GM18502 (cell line): ENCODE results near the gene PTPN4.
"Not testable (repeated sequence)": the region's sequence is repeated elsewhere in the genome, so short reads cannot be mapped to it uniquely, and the experiment has no call there.

ENCODE experiments used
- ATAC-seq: cut with Tn5 transposase; IDR thresholded peaks from one replicate; pipeline ENCODE4 v1.9.1; 2021; ENCODE audit warnings: mild to moderate bottlenecking; ENCODE audit not compliant: unreplicated experiment, poor library complexity

The PTPN4 gene

DNA sequence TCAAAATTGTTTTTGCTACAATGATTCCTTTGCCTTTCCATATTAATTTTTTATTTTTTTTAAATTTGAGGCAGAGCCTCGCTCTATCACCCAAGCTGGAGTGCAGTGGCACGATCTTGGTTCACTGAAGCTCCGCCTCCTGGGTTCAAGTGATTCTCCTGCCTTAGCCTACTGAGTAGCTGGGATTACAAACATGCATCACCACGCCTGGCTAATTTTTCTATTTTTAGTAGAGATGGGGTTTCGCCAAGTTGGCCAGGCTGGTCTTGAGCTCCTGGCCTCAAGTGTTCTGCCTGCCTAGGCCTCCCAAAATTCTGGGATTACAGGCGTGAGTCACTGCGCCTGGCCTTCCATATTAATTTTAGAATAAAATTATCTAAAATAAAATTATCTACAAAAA is 41.3 kb downstream of the PTPN4 start:
- no peak for ATAC-seq

- ATAC-seq, result not testable (repeated sequence)
Observed at GRCh38 chr2:119801989-119802388, 42.3 kb downstream of the PTPN4 start.

DNA sequence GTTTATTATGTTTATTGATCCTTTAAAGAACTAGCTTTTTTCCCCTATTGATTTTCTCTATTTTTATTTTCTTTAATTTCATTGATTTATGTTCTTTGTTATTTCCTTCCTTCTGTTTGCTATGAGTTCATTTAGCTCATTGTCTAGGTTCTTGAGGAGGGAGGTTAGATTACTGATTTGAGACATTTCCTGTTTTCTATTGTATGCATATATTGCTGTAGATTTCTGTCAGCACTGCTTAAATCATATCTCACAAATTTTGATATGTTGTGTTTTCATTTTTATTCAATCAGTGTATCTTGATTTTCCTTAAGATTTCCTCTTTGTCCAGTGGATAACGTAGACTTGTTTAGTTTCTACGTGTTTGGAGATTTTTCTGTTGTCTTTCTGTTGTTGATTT is 43.4 kb downstream of the PTPN4 start:
- ATAC-seq, result no peak

GRCh38 chr2:119804409-119804808 is 44.7 kb downstream of the PTPN4 start:
- not testable (repeated sequence) for ATAC-seq

DNA sequence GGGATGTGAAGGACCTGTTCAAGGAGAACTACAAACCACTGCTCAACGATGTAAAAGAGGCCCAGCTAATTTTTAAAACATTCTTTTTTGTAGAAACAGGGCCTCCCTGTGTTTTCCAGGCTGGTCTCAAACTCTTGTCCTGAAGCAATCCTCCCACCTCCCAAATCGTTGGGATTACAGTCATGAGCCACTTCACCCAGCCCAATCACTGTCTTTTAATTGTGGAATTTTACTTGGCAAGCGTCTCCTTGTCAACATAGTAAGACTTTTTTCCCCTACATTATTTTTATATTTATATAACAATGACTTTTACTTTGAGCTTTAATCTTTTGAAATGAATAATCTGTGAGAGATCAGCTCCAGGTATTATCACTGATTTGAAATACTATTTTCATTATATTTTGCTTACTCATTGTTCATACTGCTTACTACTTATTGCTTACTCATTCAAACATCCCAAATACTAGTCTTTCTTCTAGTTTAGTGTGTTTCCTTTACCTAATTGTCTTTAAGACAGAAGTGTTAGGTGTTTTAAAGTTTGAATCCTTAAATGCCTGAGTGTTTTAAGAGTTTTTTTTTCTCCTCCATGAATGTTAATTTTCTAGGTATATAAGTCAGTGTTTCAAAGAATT is 48.9 kb downstream of the PTPN4 start:
- no peak for ATAC-seq

DNA sequence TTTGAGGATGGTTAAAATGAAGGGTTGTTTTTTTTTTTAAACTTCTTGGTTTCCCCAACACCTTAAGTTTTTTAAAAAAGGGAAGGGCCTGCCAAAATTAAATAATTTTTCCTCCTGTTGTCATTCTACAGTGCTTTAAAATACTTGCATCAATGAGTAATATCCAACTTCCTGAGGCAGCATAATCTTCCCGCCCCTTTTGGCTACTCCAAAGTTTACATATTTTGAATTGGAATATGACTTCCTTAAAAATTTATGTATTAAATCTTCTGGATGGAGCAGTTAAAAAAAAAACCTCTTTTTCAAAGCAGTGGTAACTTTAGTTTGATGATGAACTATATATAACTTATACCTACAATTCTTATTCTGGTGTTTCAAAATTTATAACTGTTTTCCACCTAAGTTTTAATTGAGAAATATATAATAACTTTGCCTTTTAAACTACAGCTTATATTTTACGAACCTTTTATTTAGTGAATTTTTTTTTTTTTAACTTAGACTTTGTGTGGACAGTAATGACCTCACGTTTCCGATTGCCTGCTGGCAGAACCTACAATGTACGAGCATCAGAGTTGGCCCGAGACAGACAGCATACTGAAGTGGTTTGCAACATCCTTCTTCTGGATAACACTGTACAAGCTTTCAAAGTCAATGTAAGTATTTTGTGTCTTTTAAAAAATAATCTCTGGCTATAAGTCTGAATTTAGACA is 49.8 kb downstream of the PTPN4 start:
- ATAC-seq, result no peak

DNA sequence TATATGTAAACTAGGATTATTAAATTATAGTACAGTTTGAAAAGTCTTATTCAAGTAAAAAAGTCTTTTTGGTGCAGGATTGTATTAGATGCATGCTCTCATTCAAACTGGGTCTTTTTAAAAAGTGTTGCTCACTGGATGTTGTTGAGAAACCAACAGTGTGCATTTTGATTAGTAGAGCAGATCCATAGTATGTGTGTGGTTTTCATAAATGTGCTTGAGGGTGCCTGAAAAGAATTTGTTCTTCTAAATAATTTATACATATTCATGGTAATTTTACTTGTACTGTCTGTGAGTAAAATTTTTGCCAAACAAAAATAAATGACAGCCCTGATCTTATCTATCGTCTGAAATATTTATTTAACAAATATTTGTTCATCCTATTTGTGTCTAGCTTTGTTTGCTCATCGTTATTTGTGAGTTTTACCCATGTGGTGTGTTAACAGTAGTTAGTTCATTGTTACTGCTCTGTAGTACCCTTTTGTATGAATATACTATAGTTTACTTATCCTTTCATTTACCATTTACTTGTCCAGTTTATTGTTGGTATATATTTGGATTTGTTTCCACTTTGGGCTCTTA is 50.4 kb downstream of the PTPN4 start:
- no peak for ATAC-seq

DNA sequence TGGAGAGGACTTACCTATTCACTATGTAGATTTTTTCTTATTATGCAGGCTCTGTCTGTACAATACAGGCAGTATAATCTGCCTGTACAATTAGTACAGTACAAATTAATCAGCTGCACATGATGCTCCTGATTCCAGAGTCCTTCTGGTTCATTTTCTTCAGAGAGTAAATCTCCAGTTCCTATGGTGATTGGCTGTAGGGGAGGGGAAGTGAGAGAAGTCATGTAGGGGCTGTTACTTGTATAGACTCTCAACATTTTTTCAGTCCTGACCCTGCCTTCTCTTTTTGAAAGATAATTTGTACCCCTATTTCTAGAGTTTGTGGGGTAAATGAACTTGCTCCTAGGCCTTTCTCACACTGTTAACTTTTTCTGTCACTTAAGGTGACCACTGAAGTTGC is 54.5 kb downstream of the PTPN4 start:
- ATAC-seq, result no peak

- no peak for ATAC-seq
Observed at GRCh38 chr2:119818792-119819191, 59.1 kb downstream of the PTPN4 start.

- ATAC-seq, result no peak
Observed at GRCh38 chr2:119819846-119820245, 60.1 kb downstream of the PTPN4 start.

- ATAC-seq, result no peak
Observed at GRCh38 chr2:119820275-119820674, 60.6 kb downstream of the PTPN4 start.

- ATAC-seq, result no peak
Observed at GRCh38 chr2:119821266-119821665, 61.5 kb downstream of the PTPN4 start.

DNA sequence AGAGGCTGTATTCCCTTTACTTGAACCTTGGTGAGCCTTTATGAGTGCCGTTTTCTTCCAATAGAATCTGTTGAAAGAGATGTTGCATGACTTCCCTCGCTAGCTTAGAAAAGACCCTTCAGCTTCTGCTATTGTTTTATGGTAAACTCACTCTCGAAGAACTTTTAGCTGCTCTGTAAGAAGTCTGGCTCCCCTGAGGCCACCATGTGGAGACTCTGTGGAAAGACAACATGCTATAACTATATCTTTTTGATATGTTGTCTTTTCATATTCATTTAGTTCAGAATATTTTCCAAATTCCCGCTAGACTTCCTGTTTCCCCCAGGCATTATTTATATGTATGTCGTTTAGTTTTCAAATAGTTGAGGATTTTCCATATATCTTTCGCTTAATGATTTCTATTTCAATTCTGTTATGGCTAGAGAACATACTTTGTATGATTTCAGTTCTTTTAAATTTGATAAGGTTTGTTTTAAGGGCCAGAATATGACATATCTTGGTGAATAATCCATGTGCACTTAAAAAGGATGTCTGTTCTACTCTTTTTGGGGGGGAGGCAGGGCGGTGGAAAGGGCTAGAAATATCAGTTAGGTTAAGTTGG is 64.1 kb downstream of the PTPN4 start:
- no peak for ATAC-seq

DNA sequence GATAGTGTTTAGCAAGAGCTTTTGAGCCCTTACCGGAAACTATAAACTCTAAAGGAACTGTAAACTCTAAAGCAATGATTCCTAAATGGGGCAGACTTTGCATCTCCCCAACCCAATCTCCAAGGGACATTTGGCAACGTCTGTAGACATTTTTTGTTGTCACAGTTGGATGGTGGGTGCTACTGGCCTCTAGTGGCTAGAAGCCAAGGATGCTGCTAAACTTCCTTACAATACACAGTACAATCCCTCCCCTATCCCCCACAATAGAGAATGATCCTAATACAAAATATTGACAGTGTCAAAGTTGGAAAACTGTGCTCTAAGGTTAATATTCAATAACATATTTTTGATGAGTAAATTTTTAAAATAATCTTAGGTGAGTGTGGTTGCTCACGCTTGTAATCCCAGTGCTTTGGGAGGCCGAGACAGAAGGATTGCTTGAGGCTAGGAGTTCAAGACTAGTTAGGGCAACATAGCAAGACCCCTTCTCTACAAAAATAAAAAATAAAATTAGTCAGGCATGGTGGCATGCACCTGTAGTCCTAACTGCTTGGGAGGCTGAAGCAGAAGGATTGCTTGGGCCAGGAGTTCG is 66.7 kb downstream of the PTPN4 start:
- ATAC-seq, result peak; percentile 83

DNA sequence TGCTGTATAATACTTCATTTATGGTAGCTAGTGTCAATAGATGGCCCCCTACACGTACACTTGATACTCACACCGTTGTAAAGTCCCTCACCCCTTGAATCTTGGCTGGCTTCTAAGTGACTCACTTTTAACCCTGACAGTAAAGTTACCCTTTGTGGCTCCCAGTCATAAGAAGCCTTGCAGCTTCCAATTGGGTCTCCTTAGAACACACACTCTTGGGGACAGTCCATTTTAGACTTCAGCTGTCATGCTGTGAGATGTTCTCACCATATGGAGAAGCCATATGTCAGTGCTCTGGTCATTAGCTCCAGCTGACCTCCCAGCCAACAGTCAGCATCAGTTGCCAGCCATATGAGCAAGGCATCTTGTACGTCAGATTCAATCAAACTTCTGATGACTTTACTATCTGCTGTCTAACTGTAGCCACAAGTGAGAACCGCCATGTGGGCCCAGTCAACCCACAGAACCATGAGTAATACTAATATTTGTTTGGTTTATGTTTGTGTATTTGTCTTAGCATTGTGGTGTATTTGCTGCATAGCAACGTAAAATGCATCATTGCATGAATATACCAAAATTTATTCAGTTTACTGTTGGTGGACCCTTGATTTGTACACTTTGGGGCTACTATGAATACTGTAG is 68.3 kb downstream of the PTPN4 start:
- no peak for ATAC-seq

DNA sequence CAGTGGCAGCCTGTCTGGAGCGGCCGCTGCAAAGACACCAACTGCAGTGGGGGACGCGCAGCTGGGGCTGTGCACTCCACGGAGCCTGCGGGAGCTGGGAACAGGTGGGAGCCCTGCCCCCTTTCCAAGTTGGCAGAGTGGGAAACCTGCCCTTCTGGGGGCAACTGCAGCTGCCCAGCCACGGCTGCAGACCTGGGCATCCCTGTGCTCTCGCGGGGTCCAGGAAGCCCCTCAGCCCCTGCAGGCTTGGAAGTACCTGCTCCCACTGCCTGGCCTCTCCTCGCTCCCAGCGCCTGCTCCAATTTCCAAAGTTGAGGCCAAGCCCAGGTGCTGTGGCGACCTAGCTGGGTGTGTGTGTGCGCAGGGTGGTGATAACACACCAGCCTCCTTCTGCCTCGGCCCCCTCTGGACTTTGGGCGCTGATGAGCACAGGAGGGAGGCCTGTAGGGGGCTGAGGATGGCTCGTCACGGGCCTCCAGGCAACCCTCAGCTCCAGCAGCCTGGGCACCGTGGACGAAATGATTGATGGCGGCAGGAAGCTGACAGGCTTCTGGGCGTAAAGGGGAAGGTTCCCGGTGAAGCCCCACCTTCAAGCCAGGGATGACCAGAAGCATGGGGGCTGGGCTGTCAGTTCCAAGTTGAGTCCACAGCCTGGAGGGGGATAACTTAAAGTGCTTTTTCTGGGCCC is 76.9 kb downstream of the PTPN4 start:
- no peak for ATAC-seq

- ATAC-seq, result no peak
Observed at GRCh38 chr2:119837350-119837749, 77.6 kb downstream of the PTPN4 start.

GRCh38 chr2:119837759-119838158 is 78.0 kb downstream of the PTPN4 start:
- ATAC-seq, result no peak

- ATAC-seq, result no peak
Observed at GRCh38 chr2:119838179-119838578, 78.5 kb downstream of the PTPN4 start.

GRCh38 chr2:119841550-119841949 is 81.8 kb downstream of the PTPN4 start:
- ATAC-seq, result no peak
